Stimulated activated CD8-positive, alpha-beta memory T cell treated with anti-CD3 and anti-CD28 coated beads, Interleukin-15, amount 100 ng/mL, for 24 hours (primary cell): ENCODE results near the gene RRAS2.

Source experiments
- DNase-seq: peaks from one replicate; pipeline ENCODE4 v3.0.0-alpha.2; 2020; ENCODE audit warnings: low read depth

The RRAS2 gene

DNA sequence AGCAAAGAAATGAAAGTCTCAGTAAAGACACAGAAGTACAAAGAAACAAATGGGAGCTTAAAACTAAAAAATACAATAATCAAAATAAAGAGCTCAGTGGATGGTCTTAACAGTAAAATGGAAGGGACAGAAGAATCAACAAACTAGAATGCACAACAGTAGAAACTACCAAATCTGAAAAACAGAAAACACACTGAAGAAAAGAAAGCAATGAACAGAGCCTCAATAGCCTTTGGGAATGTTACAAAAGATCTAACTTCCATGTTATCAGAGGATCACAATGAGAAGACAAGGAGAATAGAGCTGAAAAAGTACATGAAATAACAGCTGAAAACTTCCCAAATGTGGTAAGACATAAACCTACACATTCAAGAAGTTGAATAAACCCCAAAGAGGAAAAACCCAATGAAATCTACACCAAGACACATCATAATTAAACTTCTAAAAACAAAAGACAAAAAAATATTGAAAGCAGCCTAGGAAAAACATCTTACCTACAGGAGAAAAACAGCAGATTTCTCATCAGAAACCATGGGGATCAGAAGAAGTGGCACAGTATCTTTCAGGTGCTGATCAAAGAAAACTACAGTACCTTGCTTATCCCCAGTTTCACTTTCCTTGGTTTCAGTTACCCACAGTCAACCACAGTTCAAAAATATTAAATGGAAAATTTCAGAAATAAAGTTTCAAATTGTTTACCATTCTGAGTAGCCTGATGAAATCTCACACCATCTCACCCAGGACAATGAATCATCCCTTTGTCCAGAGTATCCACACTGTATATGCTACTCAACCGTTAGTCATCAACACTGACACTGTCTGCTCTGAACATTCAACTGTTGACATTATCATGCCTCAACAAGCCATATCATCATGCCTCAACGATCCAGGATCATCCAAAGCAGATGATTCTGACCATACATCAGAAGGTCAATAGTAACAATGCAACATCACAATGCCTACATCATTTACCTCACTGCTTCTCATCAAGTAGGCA is 22.2 kb downstream of the RRAS2 start:
- DNase-seq, result no peak

DNA sequence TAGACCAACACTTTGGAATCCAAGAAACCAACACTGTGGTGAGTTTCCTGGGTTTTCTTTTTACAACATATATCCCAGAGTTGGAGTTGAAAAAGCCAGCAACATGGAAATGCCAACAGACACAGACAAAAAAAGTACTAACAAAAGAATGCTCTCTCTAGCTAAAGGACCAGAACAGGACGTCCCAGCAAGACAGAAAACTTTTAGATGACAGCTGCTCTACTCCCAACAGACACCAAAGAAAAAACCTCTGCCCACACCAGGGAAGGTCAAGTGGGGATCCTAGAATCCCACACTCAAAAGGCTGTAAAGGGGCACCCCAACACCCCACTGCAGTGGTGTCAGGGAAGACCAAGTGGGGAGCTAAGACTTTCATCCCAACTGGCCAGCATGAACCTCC is 23.3 kb downstream of the RRAS2 start:
- no peak for DNase-seq

DNA sequence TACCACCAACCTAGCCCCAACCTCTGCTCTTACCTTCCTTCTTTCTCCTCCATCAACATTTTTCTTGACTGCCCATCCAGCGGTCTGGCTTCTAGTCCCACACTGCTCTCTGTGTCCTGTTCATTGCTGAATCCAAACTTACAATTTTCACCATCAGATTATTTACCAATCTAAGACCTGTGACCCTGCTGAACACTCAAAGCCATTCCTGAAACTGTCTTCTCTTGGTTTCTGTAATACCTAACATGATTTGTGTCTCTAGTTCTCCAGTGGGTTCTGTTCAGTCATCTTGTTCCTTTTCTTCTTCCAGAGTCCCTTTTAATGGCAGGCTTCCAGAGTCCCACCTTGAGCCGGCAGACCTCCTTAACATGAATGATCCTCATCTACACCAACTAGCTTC is 24.1 kb downstream of the RRAS2 start:
- DNase-seq, result no peak

DNA sequence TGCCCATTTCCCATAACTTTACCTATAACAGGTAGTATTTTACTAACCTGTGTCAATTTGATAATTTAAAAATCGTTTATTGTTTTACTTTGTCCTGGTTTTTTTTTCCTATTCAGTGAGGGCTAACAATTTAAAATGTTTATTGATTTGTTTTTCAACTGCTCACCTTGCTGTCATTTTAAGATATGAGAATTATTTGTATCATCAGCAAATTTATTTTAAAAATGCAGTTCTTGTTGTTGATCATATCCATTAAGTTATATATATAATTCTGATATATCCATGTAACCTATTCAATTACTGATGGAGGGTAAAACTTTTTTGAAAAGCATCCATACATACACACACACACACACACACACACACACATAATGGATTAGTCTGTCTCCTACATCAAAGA is 24.8 kb downstream of the RRAS2 start:
- no peak for DNase-seq

DNA sequence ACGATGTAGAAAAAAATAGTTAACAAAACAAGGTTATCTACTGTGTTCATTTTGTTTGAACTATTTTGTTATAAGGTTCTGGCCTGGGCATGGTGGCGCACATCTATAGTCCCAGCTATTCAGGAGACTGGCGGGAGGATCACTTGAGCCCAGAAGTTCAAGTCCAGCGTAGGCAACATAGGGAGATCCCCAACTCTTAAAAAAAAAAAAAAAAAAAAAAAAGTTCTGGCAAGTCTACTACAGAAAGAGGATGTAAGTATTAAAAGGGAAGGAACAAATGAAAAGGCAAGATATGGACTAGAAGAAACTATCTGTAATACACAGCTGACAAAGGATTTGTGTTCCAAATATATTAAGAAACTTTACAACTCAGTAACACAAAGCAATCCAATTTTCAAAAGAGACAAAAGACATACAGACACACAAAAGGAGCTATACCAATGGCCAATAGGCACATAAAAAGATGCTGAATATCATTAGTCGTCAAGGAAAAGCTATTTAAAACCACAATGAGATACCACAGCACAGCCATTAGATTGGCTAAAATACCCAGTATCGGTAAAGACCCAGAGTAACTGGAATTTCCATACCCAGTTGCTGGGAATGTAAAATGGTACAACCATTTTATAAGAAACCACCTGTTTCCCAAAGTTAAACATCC is 27.4 kb downstream of the RRAS2 start:
- no peak for DNase-seq

DNA sequence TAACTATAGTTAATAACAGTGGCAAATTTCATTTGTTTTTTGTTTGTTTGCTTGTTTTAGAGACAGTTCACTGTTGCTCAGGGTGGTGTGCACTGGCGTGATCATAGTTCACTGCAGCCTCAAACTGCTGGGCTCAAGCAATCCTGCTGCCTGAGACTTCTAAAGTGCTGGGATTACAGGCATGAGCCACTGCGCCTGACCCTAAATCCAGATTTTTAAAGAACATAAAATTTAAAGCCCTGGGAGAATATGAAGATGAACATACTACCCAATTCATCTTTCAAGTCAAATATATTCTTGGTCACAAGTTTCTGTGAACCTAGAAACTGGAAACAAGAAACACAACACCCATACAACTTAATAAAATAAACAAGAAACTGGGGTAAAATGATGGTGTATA is 28.1 kb downstream of the RRAS2 start:
- DNase-seq, result no peak

DNA sequence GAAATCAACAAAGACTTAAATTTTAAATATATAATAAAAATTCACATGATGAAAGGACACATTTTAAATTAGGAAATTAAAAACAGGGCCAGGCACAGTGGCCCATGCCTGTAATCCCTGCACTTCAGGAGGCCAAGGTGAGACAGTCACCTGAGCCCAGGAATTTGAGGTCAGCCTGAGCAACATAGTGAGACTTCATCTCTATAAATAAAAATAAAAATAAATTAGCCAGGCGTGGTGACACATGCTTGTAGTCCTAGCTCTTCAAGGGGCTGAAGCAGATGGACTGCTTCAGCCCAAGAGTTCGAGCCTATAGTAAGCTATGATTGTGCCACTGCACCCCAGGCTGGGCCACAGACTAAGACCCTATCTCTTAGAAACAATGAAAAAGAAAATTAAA is 29.3 kb downstream of the RRAS2 start:
- DNase-seq, result no peak

DNA sequence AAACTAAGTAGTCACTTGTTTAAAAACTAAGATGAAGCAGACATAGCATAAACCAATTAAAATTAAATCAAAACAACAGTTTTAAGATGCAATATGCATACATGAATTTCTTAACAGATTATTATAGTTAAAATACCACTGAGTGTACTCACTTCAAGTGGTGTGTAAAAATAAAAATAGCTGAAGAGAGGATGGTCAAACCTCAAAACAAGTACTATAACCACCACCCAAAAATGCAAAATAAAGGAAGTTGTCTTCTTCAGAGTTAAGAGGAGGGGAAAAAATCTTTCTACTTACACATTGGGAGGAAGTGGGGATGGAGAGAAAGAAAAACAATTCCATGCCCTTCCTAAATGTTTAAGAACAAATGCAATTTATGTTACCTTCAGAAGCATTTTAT is 31.9 kb downstream of the RRAS2 start:
- DNase-seq, result no peak

DNA sequence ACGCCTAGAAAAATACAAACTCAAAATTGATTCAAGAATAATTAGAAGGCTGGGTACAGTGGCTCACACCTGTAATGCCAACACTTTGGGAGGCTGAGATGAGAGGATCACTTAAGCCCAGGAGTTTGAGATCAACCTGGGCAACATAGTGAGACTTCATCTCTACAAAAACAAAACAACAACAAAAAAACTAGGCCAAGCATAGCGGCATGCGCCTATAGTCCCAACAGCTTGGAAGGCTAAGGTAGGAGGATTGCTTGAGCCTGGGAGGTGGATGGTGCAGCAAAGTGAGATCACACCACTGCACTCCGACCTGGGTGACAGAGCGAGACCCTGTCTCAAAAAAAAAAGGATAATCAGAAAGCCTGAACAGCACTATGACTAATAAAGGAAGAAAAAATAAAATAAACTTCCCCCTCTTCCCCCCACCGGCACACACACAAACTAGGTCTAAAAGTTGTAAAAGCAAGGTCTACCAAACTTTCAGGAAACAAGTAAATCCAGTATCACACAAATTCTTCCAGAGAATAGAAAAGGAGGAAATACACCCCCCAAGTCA is 35.8 kb downstream of the RRAS2 start:
- DNase-seq, result no peak

DNA sequence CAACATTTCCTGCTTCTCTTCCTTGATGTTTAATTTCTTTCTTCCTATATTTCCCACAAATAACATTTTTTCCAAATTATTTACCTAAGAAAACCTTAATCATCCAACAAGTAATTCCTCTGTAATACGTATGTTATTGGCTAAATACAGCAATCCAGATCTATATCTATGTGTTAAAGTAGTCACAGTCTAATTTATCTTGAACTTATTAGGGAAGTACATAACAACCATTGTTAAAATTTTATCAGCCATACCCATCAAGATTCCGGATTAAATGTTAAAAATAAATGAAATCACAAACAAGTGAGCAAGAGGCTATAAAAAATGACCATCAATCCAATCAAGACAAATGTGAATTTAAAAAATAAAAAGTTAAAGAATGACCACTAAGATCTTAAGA is 36.5 kb downstream of the RRAS2 start:
- no peak for DNase-seq

DNA sequence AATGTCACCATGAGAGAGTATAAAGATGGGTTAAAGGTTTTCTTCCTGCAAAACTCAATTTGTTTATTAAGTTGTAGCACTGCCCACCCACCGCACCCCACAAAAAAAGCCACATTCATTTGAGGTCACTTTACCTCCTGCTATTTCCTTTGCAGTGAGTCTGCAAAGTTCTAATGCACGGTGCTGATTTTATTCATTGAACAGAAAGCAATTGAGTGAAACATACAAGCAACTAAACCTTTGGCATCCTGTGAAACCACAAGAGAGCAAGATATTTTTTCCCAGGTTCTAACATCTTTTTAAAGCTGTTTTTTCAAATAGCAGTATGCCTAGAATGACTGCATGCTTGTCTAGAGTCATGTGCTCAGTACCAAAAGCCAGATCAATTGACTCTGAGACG is 39.0 kb downstream of the RRAS2 start:
- no peak for DNase-seq

DNA sequence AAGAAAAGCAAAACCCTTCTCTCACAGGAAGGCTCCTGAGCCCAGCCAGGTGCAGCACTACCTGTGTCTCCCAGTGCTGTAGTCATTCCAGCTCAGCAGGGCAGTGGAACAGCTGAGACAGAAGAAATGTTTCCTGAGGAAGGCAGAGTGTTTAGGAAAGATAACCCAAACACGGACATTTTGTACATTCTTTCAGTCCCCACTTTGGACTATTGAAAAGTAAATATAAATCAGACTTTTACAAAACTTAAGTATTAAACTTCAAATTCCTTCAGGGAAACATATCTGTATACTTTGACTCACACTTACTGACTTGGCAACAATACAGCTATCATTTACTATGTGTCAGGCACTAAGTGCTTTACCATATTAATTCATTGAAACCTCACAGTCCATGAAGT is 40.4 kb downstream of the RRAS2 start:
- no peak for DNase-seq

DNA sequence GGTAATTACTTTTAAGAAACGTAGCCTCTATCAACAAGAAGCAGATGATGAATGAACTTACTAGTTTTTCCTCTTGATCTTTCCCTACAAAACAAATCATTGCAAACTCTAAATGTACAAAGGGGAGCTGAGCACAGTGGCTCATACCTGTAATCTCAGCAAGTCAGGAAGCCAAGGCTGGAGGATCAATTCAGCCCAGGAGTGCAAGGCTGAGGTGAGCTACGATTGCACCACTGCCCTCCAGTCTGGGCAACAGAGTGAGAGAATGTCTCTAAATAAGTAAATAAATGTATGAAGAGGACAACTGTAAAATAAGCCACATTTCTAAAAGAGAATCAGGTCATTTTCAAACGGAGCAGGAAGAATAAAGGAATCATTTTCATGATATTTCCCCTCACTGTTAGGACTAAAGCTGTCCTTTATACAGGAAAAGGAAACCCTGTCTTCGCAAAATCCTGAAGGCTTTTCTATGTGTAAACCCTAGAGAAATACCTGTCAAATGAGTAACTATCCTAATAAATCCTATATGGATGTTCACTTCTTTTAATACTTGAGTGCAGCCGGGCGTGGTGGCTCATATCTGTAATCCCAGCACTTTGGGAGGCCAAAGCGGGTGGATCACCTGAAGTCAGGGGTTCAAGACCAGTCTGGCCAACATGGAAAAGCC is 41.2 kb downstream of the RRAS2 start:
- DNase-seq, result no peak

DNA sequence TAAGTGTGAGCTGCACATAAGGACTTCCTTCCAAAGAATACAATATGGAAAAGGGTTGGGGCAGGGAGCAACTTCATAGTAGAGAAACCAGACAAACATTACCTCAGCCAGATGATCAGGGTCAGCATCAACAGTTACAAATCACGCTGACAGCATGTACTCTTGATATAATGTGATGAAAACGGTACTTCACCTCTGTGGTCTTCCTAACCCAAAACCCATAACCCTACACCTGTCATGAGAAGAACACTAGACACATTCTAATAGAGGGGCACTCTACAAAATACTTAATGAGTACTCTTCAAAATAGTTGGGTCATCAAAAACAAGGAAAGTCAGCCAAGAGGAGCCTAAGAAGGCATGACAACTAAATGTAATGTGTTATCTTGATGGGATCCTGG is 43.9 kb downstream of the RRAS2 start:
- no peak for DNase-seq

DNA sequence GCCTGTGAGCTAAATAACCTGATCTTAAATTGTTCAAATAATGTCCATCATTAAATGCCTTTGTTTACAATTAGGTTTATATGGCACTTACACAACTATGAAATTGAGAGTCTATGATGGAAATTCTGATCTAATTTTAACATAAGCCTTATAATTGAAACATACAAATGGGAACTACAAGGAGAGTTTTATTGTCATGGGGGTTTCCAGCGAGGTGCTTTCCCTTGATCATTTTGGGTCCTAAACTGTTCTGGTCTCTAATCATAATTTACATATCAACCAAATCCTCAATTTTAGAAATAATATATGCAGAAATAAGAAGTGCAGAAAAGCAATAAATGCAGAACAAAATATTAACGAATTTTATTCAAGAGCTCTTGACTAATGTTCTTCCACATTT is 44.9 kb downstream of the RRAS2 start:
- no peak for DNase-seq

DNA sequence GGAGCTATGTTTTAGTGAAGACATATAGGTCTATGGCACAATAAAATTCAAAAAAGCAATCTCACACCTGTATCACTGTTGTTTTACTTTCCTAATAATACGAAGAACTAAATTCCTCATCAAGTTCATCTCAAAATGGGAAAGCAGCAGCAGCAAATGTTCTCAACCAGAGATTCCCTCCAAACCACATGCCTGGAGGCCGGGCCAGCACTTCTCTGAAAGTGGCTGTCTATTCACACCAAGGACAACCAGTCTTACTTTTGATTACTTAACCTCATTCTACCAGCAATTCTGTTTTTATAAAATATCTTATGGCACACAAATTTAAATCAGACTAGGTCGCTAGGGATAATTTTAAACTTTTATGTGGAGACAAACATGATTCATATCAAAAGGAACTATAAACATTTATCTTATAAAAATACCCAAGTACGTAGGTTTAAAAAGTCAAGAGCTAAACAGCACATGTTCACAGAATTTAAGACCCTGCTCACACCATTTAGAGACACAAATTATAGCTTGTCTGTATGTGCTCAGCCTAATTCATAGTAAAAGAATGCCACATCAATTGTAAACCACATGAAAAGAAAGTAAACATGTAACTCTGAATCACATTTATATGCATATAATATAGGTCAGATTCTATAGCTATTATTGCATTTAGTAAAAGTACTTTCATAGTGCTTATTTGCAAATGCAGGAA is 46.1 kb downstream of the RRAS2 start:
- DNase-seq, result no peak

DNA sequence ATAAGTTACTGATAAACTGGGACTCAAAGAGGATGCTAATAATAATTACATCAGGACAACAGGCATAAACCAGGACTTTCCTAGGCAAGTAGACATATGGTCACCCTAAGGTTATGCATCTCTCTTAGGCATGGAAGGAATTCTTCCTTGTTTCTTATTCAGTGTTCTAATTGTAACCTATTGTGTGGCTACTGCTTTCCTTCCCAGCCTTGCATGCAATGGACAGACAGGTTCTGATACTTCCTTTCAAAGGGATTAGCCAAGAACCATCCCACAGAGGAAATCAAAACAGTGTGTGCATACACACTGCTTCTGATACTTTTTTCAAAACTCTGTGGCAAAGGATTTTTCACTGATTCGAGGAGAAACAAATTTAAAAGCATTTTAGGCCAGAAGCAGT is 48.3 kb downstream of the RRAS2 start:
- no peak for DNase-seq

DNA sequence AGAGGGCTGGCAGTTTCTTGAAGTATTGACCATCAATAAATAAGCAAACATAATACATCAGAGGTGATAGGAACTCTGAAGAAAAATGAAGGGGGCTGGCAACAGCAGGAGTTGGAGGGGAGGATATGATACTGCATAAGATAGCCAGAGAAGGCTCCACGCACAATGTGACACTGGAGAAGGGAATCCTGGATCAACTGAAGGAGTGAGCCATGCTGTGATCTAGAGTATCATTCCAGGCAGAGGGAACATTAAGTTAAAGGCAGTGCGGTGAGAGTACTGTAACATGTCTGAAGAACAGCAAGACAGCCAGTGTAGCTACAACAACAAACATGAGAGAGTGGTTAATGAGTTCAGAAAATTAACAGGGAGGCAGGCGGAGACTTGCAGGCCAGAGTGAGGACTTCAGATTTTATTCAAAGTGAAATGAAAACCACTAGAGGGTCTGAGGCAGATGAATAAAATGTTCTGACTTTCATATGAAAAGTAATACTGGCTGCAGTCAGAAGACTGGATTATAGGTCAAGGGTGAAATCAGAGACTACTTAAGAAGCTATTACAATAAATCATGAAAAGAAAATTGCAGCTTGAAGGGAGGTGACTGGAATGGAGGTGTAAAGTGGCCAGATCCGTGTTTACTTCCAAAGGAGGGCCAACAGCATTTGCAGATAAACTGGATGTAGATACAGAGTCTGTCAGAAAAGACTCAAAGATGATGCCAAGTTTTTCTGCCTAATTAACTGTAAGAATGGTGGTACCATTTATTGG is 49.4 kb downstream of the RRAS2 start:
- no peak for DNase-seq

DNA sequence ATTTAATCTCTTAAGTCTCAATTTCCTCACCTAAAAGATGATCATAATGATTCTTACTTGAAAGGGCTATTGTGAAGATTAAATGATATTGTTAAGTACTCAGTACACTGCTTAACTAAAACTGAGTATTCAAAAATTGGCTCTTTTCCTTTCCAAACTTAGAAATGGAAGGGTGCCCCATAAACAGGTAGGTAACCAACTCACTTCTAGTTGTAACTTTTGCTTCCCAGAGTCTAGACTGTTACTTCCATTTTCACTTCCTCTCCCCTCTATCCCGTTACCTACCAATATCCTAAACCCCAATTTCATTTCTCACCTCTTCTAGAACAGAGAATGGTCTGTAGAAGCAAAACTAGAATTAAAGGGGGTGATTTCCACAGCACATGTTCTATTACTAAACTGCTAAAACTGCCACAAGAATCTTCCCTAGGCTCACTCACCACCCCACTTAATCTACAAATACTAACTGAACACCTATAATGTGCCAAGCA is 50.0 kb downstream of the RRAS2 start:
- DNase-seq, result no peak

DNA sequence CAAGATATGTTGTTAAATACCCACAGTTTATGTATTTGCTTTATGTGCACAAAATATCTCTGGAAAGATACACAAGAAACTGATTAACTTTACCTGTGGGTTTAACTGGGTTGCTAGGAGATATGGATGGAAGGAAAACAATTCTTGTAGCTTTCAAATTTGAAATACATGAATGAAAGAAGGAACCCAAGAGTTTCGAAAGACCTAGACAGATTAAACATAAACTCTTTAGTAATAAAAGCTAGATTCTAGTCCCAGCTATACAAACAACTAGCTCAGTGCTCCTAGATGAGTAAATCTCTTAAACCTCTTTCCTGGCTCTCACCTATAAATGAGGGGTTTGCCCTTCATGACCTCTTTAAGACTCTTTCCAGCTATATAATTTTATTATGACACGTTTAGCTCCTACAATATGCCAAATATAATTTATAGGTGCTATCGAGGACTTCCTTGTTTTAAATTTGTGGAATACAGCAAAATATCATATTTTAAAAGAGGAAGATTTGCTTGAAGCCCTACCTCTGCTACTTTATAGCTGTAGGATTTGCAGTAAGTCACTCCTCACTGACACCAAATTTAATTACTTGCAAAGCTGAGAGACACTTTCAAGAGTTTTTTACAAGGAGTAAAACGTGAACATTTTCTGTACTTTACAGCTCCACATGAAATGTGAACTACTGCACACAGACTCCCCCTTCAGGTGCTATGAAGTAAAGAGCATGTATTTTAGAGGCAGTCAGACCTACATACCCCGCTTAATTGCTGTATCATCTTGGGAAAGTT is 50.7 kb downstream of the RRAS2 start:
- no peak for DNase-seq
